AG04450 (cell line): Measurements from ENCODE around the gene CPSF6. TPM values are rescaled to one million over a fixed set of nuclear protein-coding genes. Genes with fewer than 3 reads are reported as not detected.
A peak's percentile ranks its signal among the peaks of the same experiment; 100 is the strongest.

Experiments used
- CTCF ChIA-PET: fragments of 300-600, 350-600 bp; formaldehyde crosslinking; extraction: SDS; loops from one replicate; lab custom pipeline; 2022; ENCODE audit warnings: antibody characterized with exemption, inconsistent platforms; lab: Charles Lee
- POLR2A ChIA-PET: fragments of 350-600 bp; formaldehyde crosslinking; extraction: SDS; loops from one replicate; lab custom pipeline; 2021; ENCODE audit warnings: antibody characterized with exemption, inconsistent platforms; lab: Yijun Ruan, JAX
- DNase-seq: peaks from one replicate; pipeline ENCODE4 v3.0.0-alpha.2; 2011; ENCODE audit warnings: low read depth, low spot score
- H3K27ac ChIP-seq: one replicate; pipeline ENCODE4 v1.5.1; 2012; ENCODE audit warnings: low read depth, low read length, control low read depth
- H3K27me3 ChIP-seq: one replicate; pipeline ENCODE4 v1.6.0; 2012; ENCODE audit warnings: low read length; ENCODE audit not compliant: control insufficient read depth, insufficient read depth
- H3K4me3 ChIP-seq: 2 replicates; pipeline ENCODE4 v1.5.1; 2011; ENCODE audit warnings: mild to moderate bottlenecking, low read depth, low read length, control low read depth
- H3K9me3 ChIP-seq: 2 replicates; pipeline ENCODE4 v1.5.1; 2012; ENCODE audit warnings: low read length; ENCODE audit not compliant: control insufficient read depth, insufficient read depth
- polyA plus RNA-seq: library from polyadenylated mRNA; depleted of rRNA; stranded (reverse); fragments of >200 nt; gene quantifications from 2 replicates; pipeline ENCODE4 v1.2.3, GENCODE V29; 2011
- TF ChIP-seq, protein P1 (sequence below): IDR thresholded peaks from 2 replicates; pipeline ENCODE4 v1.5.1; 2011; ENCODE audit warnings: low read depth, low read length, control low read depth, inconsistent platforms

CPSF6 gene
- polyA plus RNA-seq, 1 experiment: 49.5 TPM

DNA sequence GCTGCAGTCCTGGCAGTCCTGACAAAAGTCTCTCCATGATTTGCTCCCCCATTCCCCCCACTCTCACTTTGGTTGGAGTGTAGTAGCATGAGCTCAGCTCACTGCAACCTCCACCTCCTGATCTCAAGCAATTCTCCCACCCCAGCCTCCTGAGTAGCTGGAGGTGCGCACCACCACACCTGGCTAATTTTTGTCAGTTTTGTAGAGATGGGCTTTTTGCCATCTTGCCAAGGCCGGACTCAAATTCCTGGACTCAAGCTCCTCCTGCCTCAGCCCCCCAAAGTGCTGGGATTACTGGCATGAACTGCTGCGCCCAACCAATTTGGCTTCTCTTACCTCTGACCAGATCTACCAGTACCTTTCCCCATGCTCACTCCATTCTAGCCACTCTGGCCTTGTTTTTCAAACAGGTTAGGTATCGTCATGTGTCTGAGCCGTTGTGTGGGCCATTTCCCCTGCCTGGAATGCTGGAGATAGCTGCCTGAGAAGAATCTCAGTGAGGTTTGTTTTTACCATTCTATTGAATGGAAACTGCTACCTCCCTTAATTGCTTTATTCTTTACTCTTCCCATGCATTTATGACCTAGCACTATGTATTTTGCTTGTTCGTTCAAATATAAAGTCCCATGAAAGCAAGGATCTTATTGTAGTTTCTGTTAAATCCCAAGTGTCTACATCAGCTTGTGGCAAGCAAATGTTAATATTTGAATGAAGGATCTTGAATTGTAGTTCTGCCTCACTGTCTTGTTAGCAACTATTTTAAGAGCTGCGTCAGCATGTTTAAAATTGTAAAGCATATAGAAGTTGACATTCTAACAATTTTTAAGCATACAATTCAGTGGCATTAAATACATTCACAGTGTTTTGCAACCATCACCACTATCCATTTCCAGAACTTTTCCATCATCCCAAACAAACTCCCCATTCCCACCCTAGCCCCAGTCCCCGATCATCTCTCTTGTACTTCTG lies 39.7 kb downstream of the CPSF6 start:
- CTCF ChIA-PET: interaction anchor here (1.2 kb wide), 1 partner anchor 123 kb away, joined by 3 read pairs; no protein-coding TSS in a partner anchor
- TF ChIP-seq, protein P1, sequence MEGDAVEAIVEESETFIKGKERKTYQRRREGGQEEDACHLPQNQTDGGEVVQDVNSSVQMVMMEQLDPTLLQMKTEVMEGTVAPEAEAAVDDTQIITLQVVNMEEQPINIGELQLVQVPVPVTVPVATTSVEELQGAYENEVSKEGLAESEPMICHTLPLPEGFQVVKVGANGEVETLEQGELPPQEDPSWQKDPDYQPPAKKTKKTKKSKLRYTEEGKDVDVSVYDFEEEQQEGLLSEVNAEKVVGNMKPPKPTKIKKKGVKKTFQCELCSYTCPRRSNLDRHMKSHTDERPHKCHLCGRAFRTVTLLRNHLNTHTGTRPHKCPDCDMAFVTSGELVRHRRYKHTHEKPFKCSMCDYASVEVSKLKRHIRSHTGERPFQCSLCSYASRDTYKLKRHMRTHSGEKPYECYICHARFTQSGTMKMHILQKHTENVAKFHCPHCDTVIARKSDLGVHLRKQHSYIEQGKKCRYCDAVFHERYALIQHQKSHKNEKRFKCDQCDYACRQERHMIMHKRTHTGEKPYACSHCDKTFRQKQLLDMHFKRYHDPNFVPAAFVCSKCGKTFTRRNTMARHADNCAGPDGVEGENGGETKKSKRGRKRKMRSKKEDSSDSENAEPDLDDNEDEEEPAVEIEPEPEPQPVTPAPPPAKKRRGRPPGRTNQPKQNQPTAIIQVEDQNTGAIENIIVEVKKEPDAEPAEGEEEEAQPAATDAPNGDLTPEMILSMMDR: no peak
- H3K9me3 ChIP-seq: no peaks in the 10 kb centered on the region
- no peak overlapping the region for H3K27ac ChIP-seq
- no peak overlapping the region for H3K4me3 ChIP-seq
- POLR2A ChIA-PET: no interaction called here
- H3K27me3 ChIP-seq: no peaks in the 10 kb centered on the region
- DNase-seq: no peak

DNA sequence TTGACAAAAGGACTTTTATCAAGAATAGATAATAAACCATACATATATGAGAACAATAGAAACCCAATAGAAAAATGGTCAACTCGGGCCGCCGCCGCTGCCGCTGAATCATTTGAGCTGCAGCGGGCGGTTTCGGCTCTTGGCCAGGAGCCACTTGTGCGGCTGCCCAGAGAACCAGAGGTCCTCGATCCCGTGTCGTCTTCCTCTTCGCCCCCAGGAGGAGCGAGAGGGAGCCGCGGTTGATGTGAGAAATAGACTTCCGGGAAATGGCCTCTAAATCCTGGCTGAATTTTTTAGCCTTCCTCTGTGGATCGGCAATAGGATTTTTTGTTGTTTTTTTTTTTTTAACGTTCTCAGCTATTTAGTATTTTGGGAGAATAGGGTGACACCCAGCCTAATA lies 44.8 kb downstream of the CPSF6 start:
- DNase-seq: peak; percentile 32
- TF ChIP-seq, protein P1: peak; percentile 23; the same call in 1 of the 2 replicates
- ChIA-PET POLR2A (no interaction called here), CTCF (interaction anchor here (0.6 to 1.0 kb wide), 2 partner anchors 9 to 468 kb away, joined by 4 to 5 read pairs; no protein-coding TSS in a partner anchor)
- Histone ChIP-seq H3K9me3 (no peaks in the 10 kb centered on the region), H3K4me3 (peak overlapping the region; percentile 37), H3K27ac (no peak overlapping the region), H3K27me3 (no peaks in the 10 kb centered on the region)

DNA sequence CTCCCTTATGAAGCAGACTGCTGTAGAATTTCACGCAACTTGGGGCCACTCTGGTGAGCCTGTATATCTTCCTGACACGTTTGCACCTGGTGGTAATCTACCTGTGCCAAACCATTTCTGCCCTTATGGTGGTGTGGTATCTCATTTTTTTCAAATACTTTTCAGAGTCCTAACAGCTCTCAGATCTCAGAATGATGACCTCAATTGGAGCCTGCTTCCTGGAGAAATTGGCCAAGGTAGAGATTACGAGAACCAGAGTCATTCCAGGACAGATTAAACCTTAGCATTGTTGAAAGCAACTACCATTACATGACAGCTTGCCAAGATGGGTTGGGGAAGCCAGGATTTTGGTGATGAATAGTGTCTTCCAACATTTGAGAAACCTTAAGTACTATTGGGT lies 48.2 kb downstream of the CPSF6 start:
- Histone ChIP-seq H3K27ac (no peak overlapping the region), H3K4me3 (no peak overlapping the region), H3K9me3 (no peaks in the 10 kb centered on the region), H3K27me3 (peaks cover 4% of the 10 kb centered on the region)
- POLR2A ChIA-PET: no interaction called here
- CTCF ChIA-PET: no interaction called here
- no peak for DNase-seq
- TF ChIP-seq, protein P1: no peak

DNA sequence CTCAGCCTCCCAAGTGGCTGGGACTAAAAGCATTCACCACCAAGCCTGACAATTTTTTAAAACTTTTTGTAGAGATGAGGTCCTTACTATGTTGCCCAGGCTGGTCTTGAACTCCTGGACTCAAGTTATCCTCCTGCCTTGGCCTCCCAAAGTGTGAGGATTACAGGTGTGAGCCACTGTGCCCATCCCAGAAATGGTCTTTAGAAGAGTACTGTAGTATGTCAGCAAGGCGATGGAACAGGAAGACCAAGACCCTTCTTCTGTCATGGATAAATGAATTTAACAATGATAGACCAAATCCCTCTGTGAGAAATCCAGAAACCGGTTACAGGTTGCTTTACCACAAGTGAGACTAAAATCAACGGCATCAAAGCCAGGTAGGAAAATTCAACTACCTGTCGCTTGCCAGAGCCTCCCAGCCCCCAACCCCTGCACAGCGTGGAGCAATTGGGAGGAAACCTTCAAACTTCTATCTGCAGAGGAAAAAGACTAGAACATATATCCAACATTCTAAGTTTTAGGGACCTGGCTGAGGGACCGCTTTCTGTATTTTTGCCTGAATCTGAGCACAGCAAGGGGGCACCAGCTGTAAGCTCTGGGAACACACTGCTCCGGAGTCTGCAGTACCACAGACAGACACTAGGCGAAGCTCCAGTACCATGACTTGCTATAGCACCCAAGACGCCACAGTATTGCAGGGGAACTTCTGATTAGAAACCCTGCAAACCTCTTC lies 51.3 kb downstream of the CPSF6 start:
- H3K9me3 ChIP-seq: no peaks in the 10 kb centered on the region
- CTCF ChIA-PET: interaction anchor here (0.6 to 1.6 kb wide), 5 partner anchors 10 to 484 kb away, joined by 3 to 7 read pairs (median 4); no protein-coding TSS in a partner anchor
- no peak overlapping the region for H3K4me3 ChIP-seq
- TF ChIP-seq, protein P1: peak; percentile 88
- no peak overlapping the region for H3K27ac ChIP-seq
- POLR2A ChIA-PET: no interaction called here
- peak; percentile 44 for DNase-seq
- peaks cover 6% of the 10 kb centered on the region for H3K27me3 ChIP-seq
